HepG2 (cell line): ENCODE measurements around the gene GMCL2. TPM values are rescaled to one million over a fixed set of nuclear protein-coding genes. Genes with fewer than 3 reads are reported as not detected.

Experiments used
- HNRNPL ChIP-seq: fragments of 200-400 bp; formaldehyde crosslinking; IDR thresholded peaks from 2 replicates; pipeline ENCODE4 v1.6.1; 2017; ENCODE audit warnings: mild to moderate bottlenecking, low read depth, low read length
- KDM5B ChIP-seq: sonication (generic); formaldehyde crosslinking; IDR thresholded peaks from 2 replicates; pipeline ENCODE4 v1.4.0; 2020; ENCODE audit warnings: missing genetic modification reagents, mild to moderate bottlenecking, borderline replicate concordance
- TCF12 ChIP-seq, 2 experiments: fragments of 450-650 bp in 1 of 2; sonication (generic) in 1 of 2; formaldehyde crosslinking in 1 of 2; IDR thresholded peaks; 2 replicates each; pipeline versions ENCODE4 v1.6.1 to v1.8.0; 2017 to 2022; ENCODE audit warnings: antibody characterized with exemption in 1 of 2, mild to moderate bottlenecking in 1 of 2, missing genetic modification reagents in 1 of 2, moderate library complexity in 1 of 2
- ZFY ChIP-seq: sonication (generic); formaldehyde crosslinking; IDR thresholded peaks from 2 replicates; pipeline ENCODE4 v1.4.0; 2020; ENCODE audit warnings: missing genetic modification reagents
- ZNF333 ChIP-seq: sonication (generic); formaldehyde crosslinking; IDR thresholded peaks from 2 replicates; pipeline ENCODE4 v1.4.0; 2020; ENCODE audit warnings: mild to moderate bottlenecking, missing genetic modification reagents, borderline replicate concordance
- ZNF773 ChIP-seq: sonication (generic); formaldehyde crosslinking; IDR thresholded peaks from 2 replicates; pipeline ENCODE4 v1.4.0; 2020; ENCODE audit warnings: missing genetic modification reagents, borderline replicate concordance
- ZNF780A ChIP-seq: sonication (generic); formaldehyde crosslinking; IDR thresholded peaks from 2 replicates; pipeline ENCODE4 v1.8.0; 2022; ENCODE audit warnings: mild to moderate bottlenecking, missing genetic modification reagents, moderate library complexity
- polyA plus RNA-seq, 8 experiments: library from polyadenylated mRNA; depleted of rRNA in 3 of 8; stranded (reverse) in 7 of 8; unstranded in 1 of 8; fragments of >200 nt; fragmentation: Illumina TruSeq in 4 of 8; extraction: Trizol in 4 of 8; gene quantifications; 2 replicates each; pipeline versions ENCODE4 v1.2.1 to v1.2.3, GENCODE V29; 2011 to 2016; ENCODE audit warnings: low read depth in 4 of 8, missing spikeins in 1 of 8, mixed read lengths in 1 of 8; ENCODE audit not compliant: insufficient read depth in 1 of 8
- total RNA-seq, 5 experiments: library from RNA; depleted of rRNA; stranded (reverse); fragments of >200 nt; fragmentation: Illumina TruSeq; extraction: Trizol; gene quantifications; 2 replicates each; pipeline ENCODE4 v1.2.3, GENCODE V29; 2016; ENCODE audit warnings: low read depth in 1 of 5
- TF ChIP-seq, protein P1 (sequence below): sonication (generic); formaldehyde crosslinking; IDR thresholded peaks from 2 replicates; pipeline ENCODE4 v1.5.0; 2020; ENCODE audit warnings: missing genetic modification reagents
- TF ChIP-seq, protein P2 (sequence below): sonication (generic); formaldehyde crosslinking; IDR thresholded peaks from 2 replicates; pipeline ENCODE4 v1.5.0; 2020; ENCODE audit warnings: mild to moderate bottlenecking, missing genetic modification reagents
- TF ChIP-seq, protein P3 (sequence below): sonication (generic); formaldehyde crosslinking; IDR thresholded peaks from 2 replicates; pipeline ENCODE4 v1.5.1; 2020; ENCODE audit warnings: mild to moderate bottlenecking, missing genetic modification reagents, moderate library complexity
- TF ChIP-seq, protein P4 (sequence below): sonication (generic); formaldehyde crosslinking; IDR thresholded peaks from 2 replicates; pipeline ENCODE4 v1.4.0; 2020; ENCODE audit warnings: missing genetic modification reagents
- TF ChIP-seq, protein P5 (sequence below): IDR thresholded peaks from 2 replicates; pipeline ENCODE4 v1.6.1; 2018; ENCODE audit warnings: missing genetic modification reagents, mild to moderate bottlenecking, missing compliant biosample characterization

The GMCL2 gene
- total and polyA plus RNA-seq, 2 of the 13 experiments (the other 11 are each of a cell fraction or from before 2014, with no cell fraction given) = 0.03 TPM; not detected in 1

DNA sequence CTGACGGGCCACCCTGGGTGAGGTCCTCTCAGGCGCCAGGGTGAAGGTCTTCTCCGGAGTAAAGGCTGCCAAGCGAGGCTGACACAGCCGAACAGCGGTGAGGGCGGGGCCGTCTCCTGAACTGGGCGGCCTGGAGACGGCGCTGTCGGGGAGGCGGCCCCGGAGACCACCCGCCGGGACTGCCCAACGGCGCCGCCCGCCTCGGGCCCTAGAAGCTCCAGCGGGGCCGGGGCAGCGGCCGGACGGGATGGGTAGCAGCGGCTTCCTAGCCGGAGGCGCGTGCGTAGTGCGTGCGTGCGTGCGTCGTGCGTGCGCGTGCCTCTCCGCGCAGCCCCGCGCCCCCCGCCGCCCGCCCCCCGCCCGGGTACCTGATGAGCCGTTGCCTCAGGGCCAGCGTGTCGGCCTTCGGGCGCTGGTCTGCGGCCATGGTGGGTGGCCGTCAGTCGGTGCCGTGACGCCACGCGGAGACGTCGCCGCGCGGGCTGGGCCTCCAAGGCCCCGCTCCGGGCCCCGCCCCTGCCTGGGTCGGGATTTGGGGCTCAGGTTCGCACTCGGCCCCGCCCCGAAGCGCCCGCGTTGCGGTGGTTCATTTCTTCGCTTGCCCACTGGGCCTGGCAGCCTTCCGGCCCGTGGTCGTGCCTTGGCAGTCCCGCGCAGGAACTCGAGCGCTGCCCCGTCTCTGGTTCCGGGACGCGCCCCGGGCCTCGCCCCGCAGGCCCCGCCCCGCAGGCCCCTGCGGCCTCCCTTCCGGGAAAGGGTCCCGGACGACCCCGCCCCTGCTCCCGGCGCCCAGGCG lies 45.2 kb upstream of the GMCL2 start, which contains the start of gene PHYKPL (continued):
- TF ChIP-seq, protein P1, sequence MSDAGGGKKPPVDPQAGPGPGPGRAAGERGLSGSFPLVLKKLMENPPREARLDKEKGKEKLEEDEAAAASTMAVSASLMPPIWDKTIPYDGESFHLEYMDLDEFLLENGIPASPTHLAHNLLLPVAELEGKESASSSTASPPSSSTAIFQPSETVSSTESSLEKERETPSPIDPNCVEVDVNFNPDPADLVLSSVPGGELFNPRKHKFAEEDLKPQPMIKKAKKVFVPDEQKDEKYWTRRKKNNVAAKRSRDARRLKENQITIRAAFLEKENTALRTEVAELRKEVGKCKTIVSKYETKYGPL (CRISPR knock-in tag) = peak; percentile 51; the same call in 1 of the 2 replicates
- TF ChIP-seq KDM5B (CRISPR knock-in tag) (peak; percentile 31; the same call in 1 of the 2 replicates), TCF12 (IDR thresholded peaks at IDR 0.05) (no peak), TCF12 (CRISPR knock-in tag; IDR thresholded peaks at IDR 0.05) (0 out of 2 replicates have a peak, but pooled peaks have one; percentile 5), HNRNPL (peak; percentile 72; the same call in 1 of the 2 replicates), ZNF333 (CRISPR knock-in tag) (no peak), ZNF780A (CRISPR knock-in tag) (0 out of 2 replicates have a peak, but pooled peaks have one; percentile 60), ZFY (CRISPR knock-in tag) (peak; percentile 94), ZNF773 (CRISPR knock-in tag) (no peak)
- TF ChIP-seq, protein P2, sequence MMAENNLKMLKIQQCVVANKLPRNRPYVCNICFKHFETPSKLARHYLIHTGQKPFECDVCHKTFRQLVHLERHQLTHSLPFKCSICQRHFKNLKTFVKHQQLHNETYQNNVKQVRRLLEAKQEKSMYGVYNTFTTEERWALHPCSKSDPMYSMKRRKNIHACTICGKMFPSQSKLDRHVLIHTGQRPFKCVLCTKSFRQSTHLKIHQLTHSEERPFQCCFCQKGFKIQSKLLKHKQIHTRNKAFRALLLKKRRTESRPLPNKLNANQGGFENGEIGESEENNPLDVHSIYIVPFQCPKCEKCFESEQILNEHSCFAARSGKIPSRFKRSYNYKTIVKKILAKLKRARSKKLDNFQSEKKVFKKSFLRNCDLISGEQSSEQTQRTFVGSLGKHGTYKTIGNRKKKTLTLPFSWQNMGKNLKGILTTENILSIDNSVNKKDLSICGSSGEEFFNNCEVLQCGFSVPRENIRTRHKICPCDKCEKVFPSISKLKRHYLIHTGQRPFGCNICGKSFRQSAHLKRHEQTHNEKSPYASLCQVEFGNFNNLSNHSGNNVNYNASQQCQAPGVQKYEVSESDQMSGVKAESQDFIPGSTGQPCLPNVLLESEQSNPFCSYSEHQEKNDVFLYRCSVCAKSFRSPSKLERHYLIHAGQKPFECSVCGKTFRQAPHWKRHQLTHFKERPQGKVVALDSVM = 0 out of 2 replicates have a peak, but pooled peaks have one; percentile 59
- TF ChIP-seq, protein P3, sequence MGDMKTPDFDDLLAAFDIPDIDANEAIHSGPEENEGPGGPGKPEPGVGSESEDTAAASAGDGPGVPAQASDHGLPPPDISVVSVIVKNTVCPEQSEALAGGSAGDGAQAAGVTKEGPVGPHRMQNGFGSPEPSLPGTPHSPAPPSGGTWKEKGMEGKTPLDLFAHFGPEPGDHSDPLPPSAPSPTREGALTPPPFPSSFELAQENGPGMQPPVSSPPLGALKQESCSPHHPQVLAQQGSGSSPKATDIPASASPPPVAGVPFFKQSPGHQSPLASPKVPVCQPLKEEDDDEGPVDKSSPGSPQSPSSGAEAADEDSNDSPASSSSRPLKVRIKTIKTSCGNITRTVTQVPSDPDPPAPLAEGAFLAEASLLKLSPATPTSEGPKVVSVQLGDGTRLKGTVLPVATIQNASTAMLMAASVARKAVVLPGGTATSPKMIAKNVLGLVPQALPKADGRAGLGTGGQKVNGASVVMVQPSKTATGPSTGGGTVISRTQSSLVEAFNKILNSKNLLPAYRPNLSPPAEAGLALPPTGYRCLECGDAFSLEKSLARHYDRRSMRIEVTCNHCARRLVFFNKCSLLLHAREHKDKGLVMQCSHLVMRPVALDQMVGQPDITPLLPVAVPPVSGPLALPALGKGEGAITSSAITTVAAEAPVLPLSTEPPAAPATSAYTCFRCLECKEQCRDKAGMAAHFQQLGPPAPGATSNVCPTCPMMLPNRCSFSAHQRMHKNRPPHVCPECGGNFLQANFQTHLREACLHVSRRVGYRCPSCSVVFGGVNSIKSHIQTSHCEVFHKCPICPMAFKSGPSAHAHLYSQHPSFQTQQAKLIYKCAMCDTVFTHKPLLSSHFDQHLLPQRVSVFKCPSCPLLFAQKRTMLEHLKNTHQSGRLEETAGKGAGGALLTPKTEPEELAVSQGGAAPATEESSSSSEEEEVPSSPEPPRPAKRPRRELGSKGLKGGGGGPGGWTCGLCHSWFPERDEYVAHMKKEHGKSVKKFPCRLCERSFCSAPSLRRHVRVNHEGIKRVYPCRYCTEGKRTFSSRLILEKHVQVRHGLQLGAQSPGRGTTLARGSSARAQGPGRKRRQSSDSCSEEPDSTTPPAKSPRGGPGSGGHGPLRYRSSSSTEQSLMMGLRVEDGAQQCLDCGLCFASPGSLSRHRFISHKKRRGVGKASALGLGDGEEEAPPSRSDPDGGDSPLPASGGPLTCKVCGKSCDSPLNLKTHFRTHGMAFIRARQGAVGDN = peak; percentile 83
- TF ChIP-seq, protein P4, sequence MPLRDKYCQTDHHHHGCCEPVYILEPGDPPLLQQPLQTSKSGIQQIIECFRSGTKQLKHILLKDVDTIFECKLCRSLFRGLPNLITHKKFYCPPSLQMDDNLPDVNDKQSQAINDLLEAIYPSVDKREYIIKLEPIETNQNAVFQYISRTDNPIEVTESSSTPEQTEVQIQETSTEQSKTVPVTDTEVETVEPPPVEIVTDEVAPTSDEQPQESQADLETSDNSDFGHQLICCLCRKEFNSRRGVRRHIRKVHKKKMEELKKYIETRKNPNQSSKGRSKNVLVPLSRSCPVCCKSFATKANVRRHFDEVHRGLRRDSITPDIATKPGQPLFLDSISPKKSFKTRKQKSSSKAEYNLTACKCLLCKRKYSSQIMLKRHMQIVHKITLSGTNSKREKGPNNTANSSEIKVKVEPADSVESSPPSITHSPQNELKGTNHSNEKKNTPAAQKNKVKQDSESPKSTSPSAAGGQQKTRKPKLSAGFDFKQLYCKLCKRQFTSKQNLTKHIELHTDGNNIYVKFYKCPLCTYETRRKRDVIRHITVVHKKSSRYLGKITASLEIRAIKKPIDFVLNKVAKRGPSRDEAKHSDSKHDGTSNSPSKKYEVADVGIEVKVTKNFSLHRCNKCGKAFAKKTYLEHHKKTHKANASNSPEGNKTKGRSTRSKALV (CRISPR knock-in tag) = 0 out of 2 replicates have a peak, but pooled peaks have one; percentile 23
- TF ChIP-seq, protein P5, sequence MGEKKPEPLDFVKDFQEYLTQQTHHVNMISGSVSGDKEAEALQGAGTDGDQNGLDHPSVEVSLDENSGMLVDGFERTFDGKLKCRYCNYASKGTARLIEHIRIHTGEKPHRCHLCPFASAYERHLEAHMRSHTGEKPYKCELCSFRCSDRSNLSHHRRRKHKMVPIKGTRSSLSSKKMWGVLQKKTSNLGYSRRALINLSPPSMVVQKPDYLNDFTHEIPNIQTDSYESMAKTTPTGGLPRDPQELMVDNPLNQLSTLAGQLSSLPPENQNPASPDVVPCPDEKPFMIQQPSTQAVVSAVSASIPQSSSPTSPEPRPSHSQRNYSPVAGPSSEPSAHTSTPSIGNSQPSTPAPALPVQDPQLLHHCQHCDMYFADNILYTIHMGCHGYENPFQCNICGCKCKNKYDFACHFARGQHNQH (CRISPR knock-in tag) = peak; percentile 15; the same call in 1 of the 2 replicates
